Cardiac fibroblast (primary cell): Measurements from ENCODE around the gene CERS3.

Experiments
- DNase-seq, 2 donors: peaks; one replicate each; pipeline versions ENCODE4 v3.0.0 to v3.0.0-alpha.2; 2010; ENCODE audit warnings: low read depth in 2 of 2
- H3K4me3 ChIP-seq, 2 donors: replicated peaks in 1 of 2; 1 replicate in 1 of 2; 2 replicates in 1 of 2; pipeline ENCODE4 v1.5.1; 2011; ENCODE audit warnings: low read depth in 2 of 2, low read length in 2 of 2, mild to moderate bottlenecking in 2 of 2, moderate library complexity in 1 of 2
- TF ChIP-seq, protein P1 (sequence below): IDR thresholded peaks from one replicate; pipeline ENCODE4 v1.5.1; 2011; ENCODE audit warnings: low read depth, mild to moderate bottlenecking, low read length, inconsistent platforms

The CERS3 gene

DNA sequence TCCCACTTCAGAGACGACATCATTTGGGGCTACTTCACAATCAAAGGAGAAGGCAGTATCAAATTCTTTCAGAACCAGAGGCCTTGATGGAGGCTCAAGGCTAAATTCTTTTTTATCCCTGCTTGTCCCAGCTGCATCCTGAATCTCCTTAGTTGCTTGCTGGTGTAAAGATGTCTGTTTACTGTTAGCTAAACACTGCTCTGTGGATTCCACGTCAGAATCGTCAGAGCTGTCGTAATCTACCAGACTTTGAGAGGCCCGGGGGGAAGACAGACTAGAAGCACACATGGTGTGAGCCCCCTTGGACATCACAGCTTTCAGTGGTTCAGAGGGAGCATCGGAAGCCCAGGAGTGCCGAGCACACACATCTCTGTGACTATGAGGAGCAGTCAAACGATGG lies 40.6 kb upstream of the CERS3 start:
- no peak for DNase-seq
- TF ChIP-seq, protein P1, sequence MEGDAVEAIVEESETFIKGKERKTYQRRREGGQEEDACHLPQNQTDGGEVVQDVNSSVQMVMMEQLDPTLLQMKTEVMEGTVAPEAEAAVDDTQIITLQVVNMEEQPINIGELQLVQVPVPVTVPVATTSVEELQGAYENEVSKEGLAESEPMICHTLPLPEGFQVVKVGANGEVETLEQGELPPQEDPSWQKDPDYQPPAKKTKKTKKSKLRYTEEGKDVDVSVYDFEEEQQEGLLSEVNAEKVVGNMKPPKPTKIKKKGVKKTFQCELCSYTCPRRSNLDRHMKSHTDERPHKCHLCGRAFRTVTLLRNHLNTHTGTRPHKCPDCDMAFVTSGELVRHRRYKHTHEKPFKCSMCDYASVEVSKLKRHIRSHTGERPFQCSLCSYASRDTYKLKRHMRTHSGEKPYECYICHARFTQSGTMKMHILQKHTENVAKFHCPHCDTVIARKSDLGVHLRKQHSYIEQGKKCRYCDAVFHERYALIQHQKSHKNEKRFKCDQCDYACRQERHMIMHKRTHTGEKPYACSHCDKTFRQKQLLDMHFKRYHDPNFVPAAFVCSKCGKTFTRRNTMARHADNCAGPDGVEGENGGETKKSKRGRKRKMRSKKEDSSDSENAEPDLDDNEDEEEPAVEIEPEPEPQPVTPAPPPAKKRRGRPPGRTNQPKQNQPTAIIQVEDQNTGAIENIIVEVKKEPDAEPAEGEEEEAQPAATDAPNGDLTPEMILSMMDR = no peak
- H3K4me3 ChIP-seq = no peak overlapping the region

DNA sequence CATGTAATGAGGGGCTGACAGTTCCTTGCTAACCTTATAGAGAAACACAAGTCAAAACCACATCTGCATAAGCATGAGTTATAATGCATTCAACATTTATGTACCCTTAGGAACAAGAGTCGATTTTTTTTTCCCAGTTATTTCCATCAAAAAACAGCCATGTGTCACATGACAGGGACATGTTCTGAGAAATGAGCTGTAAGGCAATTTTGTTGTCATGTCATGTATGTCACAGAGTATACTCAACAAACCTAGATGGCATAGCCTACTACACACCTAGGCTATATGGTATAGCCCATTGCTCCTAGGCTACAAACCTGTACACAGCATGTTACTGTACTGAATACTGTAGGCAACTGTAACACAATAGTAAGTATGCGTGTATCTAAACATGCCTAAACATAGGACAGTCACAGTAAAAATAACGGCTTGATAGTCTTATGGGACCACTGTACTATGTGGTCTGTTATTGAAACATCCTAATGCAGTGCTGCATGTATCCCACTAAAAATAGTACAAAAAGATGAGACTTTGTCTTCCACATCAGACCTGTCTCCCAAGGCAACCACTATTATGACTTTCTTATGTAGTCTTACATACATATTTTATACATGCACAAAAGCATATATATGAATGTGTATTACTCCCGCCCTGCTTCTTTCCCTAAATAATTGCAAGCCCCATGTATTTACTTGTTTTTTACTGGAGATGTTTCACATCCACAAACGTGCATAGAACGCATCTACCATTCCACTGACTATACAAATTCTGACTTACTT lies 38.3 kb upstream of the CERS3 start:
- TF ChIP-seq, protein P1 = no peak
- no peak for DNase-seq
- H3K4me3 ChIP-seq = no peak overlapping the region

GRCh38 chr15:100565591-100565990 lies 36.8 kb upstream of the CERS3 start:
- no peak for DNase-seq
- no peak overlapping the region for H3K4me3 ChIP-seq
- TF ChIP-seq, protein P1 = no peak

DNA sequence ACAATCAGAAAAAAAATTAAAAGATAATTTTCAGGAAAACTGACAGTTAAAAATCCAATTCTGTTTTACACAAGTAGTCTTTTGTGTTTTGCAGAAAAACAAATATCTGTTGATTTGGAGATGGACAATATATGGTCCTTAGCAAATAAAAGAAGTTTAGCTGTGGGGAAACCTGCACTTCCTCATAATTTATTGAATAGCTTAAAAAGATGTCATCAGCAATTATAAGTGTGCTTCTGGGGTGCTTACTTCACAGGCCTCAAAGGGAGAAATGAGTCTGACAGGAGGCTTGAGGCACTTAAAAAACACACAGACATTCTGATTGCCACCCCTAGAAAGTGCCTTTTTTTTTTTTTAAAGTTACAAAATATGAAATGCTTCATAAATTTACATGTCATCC lies 31.6 kb upstream of the CERS3 start:
- no peak overlapping the region for H3K4me3 ChIP-seq
- DNase-seq = no peak
- TF ChIP-seq, protein P1 = no peak

DNA sequence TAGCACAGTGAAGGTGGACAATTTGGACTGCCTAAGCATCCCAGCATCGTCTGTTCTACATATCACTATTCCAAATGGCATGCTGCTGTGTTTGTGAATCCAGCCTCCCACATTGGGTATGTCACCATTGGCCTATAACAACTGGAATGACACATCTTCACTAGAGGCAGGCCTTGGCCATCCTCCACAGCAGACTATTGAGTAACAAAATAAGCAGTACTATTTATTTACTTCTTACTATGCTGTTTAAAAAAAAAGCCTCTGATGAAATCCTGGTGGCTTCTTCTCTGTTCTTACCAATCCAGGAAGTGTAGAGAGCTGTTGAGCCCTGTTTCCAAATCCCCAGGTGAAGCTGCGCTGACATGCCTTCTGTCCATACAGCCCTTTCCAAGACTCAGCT lies 30.6 kb upstream of the CERS3 start:
- no peak overlapping the region for H3K4me3 ChIP-seq
- DNase-seq = peak; percentile 70 to 83
- TF ChIP-seq, protein P1 = no peak

- TF ChIP-seq, protein P1 = no peak
- no peak overlapping the region for H3K4me3 ChIP-seq
- no peak for DNase-seq
These were observed 30.1 kb upstream of the CERS3 start for GRCh38 chr15:100558771-100559254.

DNA sequence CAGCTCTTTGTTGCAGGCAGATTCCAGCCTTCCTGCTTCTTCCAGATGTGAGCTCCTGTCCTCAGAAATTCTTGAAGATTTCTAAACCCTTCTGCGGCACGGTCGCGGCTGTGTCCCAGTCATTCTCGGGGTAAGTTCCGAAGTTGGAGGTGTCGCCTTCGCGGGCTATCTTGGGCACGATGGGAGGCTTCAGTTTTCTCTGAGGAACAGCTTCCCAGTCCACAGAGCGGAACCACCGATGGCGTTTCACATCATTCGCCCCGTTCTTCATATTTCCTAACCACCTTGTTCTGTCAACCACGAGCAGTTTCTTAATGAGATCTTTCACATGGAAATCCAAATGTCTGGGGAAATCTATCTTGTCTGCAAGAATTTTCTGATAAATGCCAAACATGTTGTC lies 24.7 kb upstream of the CERS3 start:
- TF ChIP-seq, protein P1 = no peak
- no peak overlapping the region for H3K4me3 ChIP-seq
- DNase-seq = no peak
